AG10803 (cell line): ENCODE data around the gene OR6N1.

ENCODE experiments used
- DNase-seq: peaks from one replicate; pipeline ENCODE4 v3.0.0; 2010; ENCODE audit warnings: low read depth
- H3K4me3 ChIP-seq: 2 replicates; pipeline ENCODE4 v1.5.1; 2011; ENCODE audit warnings: mild to moderate bottlenecking, low read length, control low read depth
- CTCF ChIP-seq: conservative IDR thresholded peaks from 2 replicates; pipeline ENCODE4 v1.5.1; 2011; ENCODE audit warnings: mild to moderate bottlenecking, low read length, control low read depth, inconsistent platforms

OR6N1 gene

DNA sequence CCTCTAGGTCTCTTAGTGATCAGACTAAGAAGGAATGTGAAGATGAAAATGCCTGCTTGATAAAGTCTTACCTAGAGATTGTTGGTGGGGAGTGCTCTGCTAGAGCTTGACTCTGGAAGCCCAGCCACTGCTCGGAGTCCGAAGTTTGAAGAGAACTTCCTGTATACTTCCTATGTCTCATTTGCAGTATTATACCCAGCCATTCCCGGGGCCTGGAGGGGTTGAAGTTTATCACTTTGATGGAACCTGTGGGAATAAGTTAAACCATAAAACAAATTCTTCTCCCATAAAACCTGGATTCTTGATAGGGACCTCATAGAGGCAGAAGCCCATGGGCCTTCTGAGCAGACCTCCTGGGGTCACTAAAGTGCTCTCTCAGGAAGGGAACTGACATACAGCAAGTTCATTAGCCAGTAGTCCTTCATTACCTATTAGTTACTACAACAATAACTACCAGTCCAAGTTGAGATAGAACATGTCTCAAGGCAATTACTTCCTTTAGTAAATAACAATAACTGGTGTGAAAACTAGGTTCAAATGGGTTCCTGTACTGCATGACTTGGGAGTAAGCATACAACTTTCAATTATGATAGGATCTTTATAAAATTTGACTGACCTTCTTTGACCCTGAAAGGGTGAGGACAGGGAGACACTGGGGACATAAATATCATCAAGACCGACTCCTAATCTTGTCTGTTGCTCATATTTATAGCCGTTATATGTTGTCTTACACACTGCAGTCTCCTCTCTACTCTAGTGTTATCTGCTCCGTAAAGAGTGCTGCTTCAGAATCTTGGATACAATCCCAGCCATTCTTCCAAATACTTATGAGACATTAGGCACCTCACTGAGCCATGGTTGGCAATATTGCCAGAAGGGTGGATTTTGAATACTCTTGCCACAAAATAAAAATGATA lies at the start of gene OR6N1:
TSS of gene OR6N1 (minus strand) at position 246 of the 917 bp plus-strand sequence. CDS start 5,513 bp downstream, outside the sequence.
- no peak within 1 kb of the TSS for H3K4me3 ChIP-seq
- TF ChIP-seq CTCF, result no peak
- no peak for DNase-seq

GRCh38 chr1:158821723-158822122 lies 49.7 kb upstream of the OR6N1 start:
- no peak for DNase-seq
- no peak for TF ChIP-seq CTCF
- H3K4me3 ChIP-seq, result no peak overlapping the region

DNA sequence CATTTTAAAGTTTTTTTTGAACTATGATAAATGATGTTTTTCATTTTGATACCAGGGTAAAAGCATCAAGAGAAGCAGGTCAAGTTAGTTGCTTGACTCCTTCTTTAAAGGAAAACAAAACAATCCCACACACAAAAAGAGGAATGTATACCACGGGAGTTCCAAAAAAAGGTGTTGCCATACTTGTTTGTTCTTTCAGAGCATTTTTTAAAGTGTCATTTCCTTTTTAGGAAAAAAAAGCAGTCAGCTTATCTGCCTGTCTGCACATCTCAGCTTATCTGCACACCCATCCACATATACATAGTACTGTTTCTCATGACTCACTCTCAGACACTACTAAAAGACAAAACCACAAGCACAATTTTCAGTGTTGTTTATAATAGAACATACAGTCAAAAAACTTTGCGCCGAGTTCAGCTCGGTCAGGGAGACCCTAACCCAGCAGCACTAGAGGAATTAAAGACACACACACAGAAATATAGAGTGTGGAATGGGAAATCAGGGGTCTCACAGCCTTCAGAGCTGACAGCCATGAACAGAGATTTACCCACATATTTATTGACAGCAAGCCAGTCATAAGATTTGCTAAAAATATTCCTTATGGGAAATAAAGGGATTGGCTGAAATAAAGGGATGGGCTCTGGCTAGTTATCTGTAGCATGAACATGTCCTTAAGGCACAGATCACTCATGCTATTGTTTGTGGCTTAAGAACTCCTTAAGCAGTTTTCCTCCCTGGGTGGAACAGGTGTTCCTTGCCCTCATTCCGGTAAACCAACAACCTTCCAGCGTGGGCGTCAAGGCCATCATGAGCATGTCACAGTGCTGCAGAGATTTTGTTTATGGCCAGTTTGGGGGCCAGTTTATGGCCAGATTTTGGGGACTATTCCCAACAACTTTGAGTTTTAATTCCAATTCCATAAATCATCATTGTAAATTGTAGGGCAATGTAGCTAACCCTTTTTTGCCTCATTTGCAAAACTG lies 47.8 kb upstream of the OR6N1 start:
- TF ChIP-seq CTCF, result no peak
- DNase-seq, result no peak
- H3K4me3 ChIP-seq, result no peak overlapping the region

- no peak for DNase-seq
- H3K4me3 ChIP-seq, result no peak overlapping the region
Observed at GRCh38 chr1:158818975-158819431, 47.0 kb upstream of the OR6N1 start.

GRCh38 chr1:158818560-158818959 lies 46.6 kb upstream of the OR6N1 start:
- no peak for DNase-seq
- H3K4me3 ChIP-seq, result no peak overlapping the region
- no peak for TF ChIP-seq CTCF

More at GRCh38 chr1:158818975-158819431, 47.0 kb upstream of the OR6N1 start:
- no peak for TF ChIP-seq CTCF

DNA sequence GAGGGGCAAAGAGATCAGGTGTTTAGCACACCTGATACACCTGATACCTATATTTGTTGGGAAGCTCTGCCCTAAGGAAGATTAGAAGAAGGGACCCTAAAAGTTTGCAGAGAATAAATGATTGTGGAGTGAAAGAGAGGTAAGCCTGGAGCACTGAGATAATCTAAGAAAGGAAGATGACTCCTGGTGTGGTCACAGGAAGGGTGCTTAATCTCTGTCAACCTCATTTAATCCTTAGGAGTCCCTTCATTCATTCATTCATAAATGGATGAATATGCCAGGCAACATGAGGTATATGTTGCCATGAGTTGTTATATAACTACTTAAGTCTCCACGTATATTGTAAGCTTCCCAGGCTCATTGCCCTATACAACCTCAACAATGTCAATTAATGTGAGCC lies 43.0 kb upstream of the OR6N1 start:
- DNase-seq, result no peak
- no peak overlapping the region for H3K4me3 ChIP-seq
- no peak for TF ChIP-seq CTCF
